ENCODE data around the gene MUL1.

MUL1 gene

DNA sequence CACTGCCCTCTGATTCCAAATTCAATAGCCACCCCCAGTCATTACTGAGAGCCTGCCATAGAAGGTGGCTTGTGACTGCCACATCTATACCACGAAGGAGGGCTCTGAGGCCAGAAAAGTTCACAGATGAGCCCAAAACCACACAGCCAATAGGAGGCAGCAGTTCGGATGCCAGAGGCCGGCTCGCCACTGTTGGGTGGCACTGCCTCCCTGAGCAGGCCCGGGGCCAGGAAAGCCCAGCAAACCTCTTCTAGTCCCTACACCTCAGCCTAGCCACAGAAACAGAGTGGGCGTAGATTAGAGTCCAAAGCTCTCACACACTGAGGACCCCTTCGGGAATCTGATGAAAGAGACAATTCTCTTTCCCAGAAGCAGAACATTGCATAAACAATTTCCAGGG lies 16.1 kb downstream of the MUL1 start:
- Histone ChIP-seq H3K79me1 (replicated peaks; ENCODE audit: low read length, poor library complexity, severe bottlenecking) (no peaks in the 10 kb centered on the region), H3K14ac (ENCODE audit: low read length in 2 of 2) (no peak overlapping the region), H3K4ac (ENCODE audit: low read depth in 1 of 2, low read length in 2 of 2) (no peak overlapping the region), H2AFZ (ENCODE audit: low read depth, low read length) (no peak overlapping the region), H3K4me3 (ENCODE audit: insufficient read depth in 1 of 2, low read depth in 1 of 2, low read length in 2 of 2) (no peak overlapping the region), H2BK120ac (ENCODE audit: low read depth, low read length) (no peak overlapping the region), H4K91ac (ENCODE audit: low read length) (no peak overlapping the region), H3K9ac (ENCODE audit: low read length) (no peak overlapping the region), H3K4me2 (ENCODE audit: low read length, poor library complexity, severe bottlenecking) (no peak overlapping the region), H3K27ac (ENCODE audit: low read length, poor library complexity, severe bottlenecking) (no peak overlapping the region), H2BK5ac (ENCODE audit: low read depth, low read length, poor library complexity, severe bottlenecking) (no peak overlapping the region), H3K23ac (ENCODE audit: low read length in 2 of 2) (no peak overlapping the region), H3K18ac (ENCODE audit: low read depth in 1 of 2, low read length in 2 of 2) (no peak overlapping the region), H3K36me3 (ENCODE audit: control insufficient read depth in 1 of 2, insufficient read depth in 2 of 2, low read depth in 1 of 2, low read length in 2 of 2) (no peaks in the 10 kb centered on the region), H2AK5ac (ENCODE audit: low read length, severe bottlenecking) (no peak overlapping the region), H2BK12ac (ENCODE audit: low read length in 2 of 2) (no peak overlapping the region), H4K8ac (ENCODE audit: low read length) (no peak overlapping the region), H3K27me3 (ENCODE audit: control insufficient read depth in 1 of 2, insufficient read depth in 1 of 2, low read length in 2 of 2) (peaks cover 6 to 12% of the 10 kb centered on the region in 2 experiments), H2BK15ac (ENCODE audit: low read depth, poor library complexity, severe bottlenecking) (no peak overlapping the region), H3K4me1 (ENCODE audit: control insufficient read depth, insufficient read depth, low read depth, low read length) (peaks cover 27% of the 10 kb centered on the region), H3K9me3 (ENCODE audit: control insufficient read depth, low read length) (no peaks in the 10 kb centered on the region)
- DNase-seq: no peak
- 83% methylated on average over 7 of the region's 7 CpGs for WGBS

DNA sequence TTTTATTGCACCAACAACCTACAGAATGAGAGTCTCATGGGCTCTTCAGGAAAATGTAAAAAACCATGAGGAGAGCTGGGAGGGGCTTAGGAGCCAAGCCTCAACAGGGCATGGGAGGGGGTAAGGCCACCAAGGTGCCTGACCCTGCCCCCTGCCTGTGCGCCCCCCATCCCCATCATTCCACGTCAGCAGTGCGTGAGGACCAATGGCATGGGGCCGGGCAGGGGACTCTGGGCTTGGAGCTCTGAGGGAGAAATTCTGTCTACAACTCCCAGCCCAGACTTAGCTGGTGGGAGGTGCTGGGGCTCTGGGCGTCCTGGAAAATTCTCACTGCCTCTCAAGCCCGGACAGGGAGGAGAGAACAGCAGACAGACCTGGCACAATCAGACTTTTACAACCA lies 16.8 kb downstream of the MUL1 start:
- Histone ChIP-seq H3K27ac (ENCODE audit: low read length, poor library complexity, severe bottlenecking) (no peak overlapping the region), H3K27me3 (ENCODE audit: control insufficient read depth in 1 of 2, insufficient read depth in 1 of 2, low read length in 2 of 2) (peaks cover 6 to 13% of the 10 kb centered on the region in 2 experiments), H4K91ac (ENCODE audit: low read length) (no peak overlapping the region), H3K4me2 (ENCODE audit: low read length, poor library complexity, severe bottlenecking) (no peak overlapping the region), H3K4me3 (ENCODE audit: insufficient read depth in 1 of 2, low read depth in 1 of 2, low read length in 2 of 2) (no peak overlapping the region), H2BK15ac (ENCODE audit: low read depth, poor library complexity, severe bottlenecking) (no peak overlapping the region), H3K4ac (ENCODE audit: low read depth in 1 of 2, low read length in 2 of 2) (no peak overlapping the region), H3K18ac (ENCODE audit: low read depth in 1 of 2, low read length in 2 of 2) (no peak overlapping the region), H3K14ac (ENCODE audit: low read length in 2 of 2) (no peak overlapping the region), H2BK12ac (ENCODE audit: low read length in 2 of 2) (no peak overlapping the region), H3K4me1 (ENCODE audit: control insufficient read depth, insufficient read depth, low read depth, low read length) (peaks cover 30% of the 10 kb centered on the region), H4K8ac (ENCODE audit: low read length) (no peak overlapping the region), H3K79me1 (replicated peaks; ENCODE audit: low read length, poor library complexity, severe bottlenecking) (no peaks in the 10 kb centered on the region), H3K36me3 (ENCODE audit: control insufficient read depth in 1 of 2, insufficient read depth in 2 of 2, low read depth in 1 of 2, low read length in 2 of 2) (no peaks in the 10 kb centered on the region), H3K23ac (ENCODE audit: low read length in 2 of 2) (no peak overlapping the region), H3K9me3 (ENCODE audit: control insufficient read depth, low read length) (no peaks in the 10 kb centered on the region), H3K9ac (ENCODE audit: low read length) (no peak overlapping the region), H2AFZ (ENCODE audit: low read depth, low read length) (no peak overlapping the region), H2BK5ac (ENCODE audit: low read depth, low read length, poor library complexity, severe bottlenecking) (no peak overlapping the region), H2BK120ac (ENCODE audit: low read depth, low read length) (no peak overlapping the region), H2AK5ac (ENCODE audit: low read length, severe bottlenecking) (no peak overlapping the region)
- DNase-seq: no peak
- WGBS: 88% methylated on average over 6 of the region's 6 CpGs

DNA sequence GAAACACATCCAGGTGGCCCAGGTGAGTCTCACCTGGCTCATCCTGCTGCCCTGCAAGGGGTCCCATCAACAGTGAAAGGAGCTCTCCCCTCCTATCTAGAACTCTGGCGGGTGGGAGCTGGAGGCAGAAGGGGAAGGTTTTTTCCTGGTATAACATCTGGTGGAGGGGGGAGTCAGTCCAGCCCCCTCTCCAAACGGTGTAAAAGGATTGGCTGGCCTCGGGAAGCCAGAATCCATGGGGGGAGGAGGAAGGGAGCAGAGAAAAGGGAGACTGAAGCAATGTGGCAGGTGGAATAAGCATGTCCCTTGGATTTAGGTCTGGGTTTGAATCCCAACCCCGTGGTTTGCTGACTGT lies 20.7 kb downstream of the MUL1 start:
- H3K4ac ChIP-seq (ENCODE audit: low read depth in 1 of 2, low read length in 2 of 2): peak overlapping the region in 1 of 2 experiments; percentile 1
- WGBS: 8% methylated on average over 4 of the region's 4 CpGs

DNA sequence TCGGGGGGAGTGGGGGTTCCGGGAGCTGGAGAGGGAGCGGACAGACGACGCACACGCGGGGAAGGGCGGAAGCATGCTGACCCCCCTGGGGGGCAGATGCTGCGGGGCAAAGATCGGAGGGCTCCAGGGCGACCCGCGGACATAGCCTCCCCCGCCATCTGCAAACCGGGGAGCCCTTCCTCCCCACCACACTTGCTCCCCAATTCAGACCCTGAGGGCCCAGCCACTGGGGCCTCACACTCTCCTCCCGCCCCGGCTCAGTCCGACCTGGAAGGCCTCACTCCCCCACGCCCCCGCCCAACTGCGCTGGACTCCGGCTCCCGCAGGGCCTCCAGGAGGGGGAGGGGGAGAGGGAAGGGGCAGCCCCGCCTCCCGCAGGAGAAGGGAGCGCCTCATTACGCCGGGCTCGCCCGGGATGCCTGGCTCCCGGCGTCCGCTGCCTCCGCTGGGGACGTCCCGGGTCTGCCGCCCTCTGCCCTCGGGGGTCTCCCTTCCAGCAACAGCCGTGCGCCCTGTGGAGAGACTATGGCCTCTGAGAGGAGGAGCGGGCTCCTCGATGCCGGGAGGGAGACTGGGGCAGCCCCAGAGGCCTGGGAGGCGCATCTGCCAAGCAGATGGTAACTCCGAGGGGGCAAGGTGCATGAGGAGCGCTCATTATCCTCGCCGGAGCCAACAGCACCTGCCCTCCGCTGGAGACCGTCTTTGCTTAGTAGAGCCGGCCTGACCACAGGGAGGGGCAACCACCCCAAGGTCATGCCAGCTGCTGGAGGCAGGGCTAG lies 21.3 kb downstream of the MUL1 start:
- H2AFZ ChIP-seq (ENCODE audit: low read depth, low read length): peak overlapping the region; percentile 60
- H3K9me3 ChIP-seq (ENCODE audit: control insufficient read depth, low read length): no peaks in the 10 kb centered on the region
- no peak overlapping the region for H2AK5ac ChIP-seq (ENCODE audit: low read length, severe bottlenecking)
- H3K27ac ChIP-seq (ENCODE audit: low read length, poor library complexity, severe bottlenecking): no peak overlapping the region
- peak overlapping the region; percentile 85 to 97 for H3K18ac ChIP-seq (ENCODE audit: low read depth in 1 of 2, low read length in 2 of 2)
- H3K79me1 ChIP-seq (replicated peaks; ENCODE audit: low read length, poor library complexity, severe bottlenecking): peaks cover 11% of the 10 kb centered on the region
- WGBS: under 1% methylated on average over 36 of the region's 51 CpGs
- peaks cover 25% of the 10 kb centered on the region for H3K4me1 ChIP-seq (ENCODE audit: control insufficient read depth, insufficient read depth, low read depth, low read length)
- H3K27me3 ChIP-seq (ENCODE audit: control insufficient read depth in 1 of 2, insufficient read depth in 1 of 2, low read length in 2 of 2): peaks cover 6 to 13% of the 10 kb centered on the region in 2 experiments
- H2BK120ac ChIP-seq (ENCODE audit: low read depth, low read length): peak overlapping the region; percentile 91
- peak overlapping the region; percentile 81 to 84 for H3K4me3 ChIP-seq (ENCODE audit: insufficient read depth in 1 of 2, low read depth in 1 of 2, low read length in 2 of 2)
- peak; percentile 80 for DNase-seq
- H4K91ac ChIP-seq (ENCODE audit: low read length): peak overlapping the region; percentile 93
- H2BK5ac ChIP-seq (ENCODE audit: low read depth, low read length, poor library complexity, severe bottlenecking): no peak overlapping the region
- H2BK12ac ChIP-seq (ENCODE audit: low read length in 2 of 2): peak overlapping the region in 1 of 2 experiments; percentile 60
- no peak overlapping the region for H3K14ac ChIP-seq (ENCODE audit: low read length in 2 of 2)
- peak overlapping the region; percentile 47 to 66 for H3K4ac ChIP-seq (ENCODE audit: low read depth in 1 of 2, low read length in 2 of 2)
- peaks cover 0 to 3% of the 10 kb centered on the region in 2 experiments for H3K36me3 ChIP-seq (ENCODE audit: control insufficient read depth in 1 of 2, insufficient read depth in 2 of 2, low read depth in 1 of 2, low read length in 2 of 2)
- H3K4me2 ChIP-seq (ENCODE audit: low read length, poor library complexity, severe bottlenecking): peak overlapping the region; percentile 96
- H3K23ac ChIP-seq (ENCODE audit: low read length in 2 of 2): peak overlapping the region in 1 of 2 experiments; percentile 61
- peak overlapping the region; percentile 98 for H4K8ac ChIP-seq (ENCODE audit: low read length)
- peak overlapping the region; percentile 85 for H2BK15ac ChIP-seq (ENCODE audit: low read depth, poor library complexity, severe bottlenecking)
- peak overlapping the region; percentile 88 for H3K9ac ChIP-seq (ENCODE audit: low read length)

More for the DNA sequence above, 20.7 kb downstream of the MUL1 start:
- Histone ChIP-seq H2AK5ac (ENCODE audit: low read length, severe bottlenecking) (no peak overlapping the region), H2BK12ac (ENCODE audit: low read length in 2 of 2) (peak overlapping the region in 1 of 2 experiments; percentile 57), H4K91ac (ENCODE audit: low read length) (peak overlapping the region; percentile 8), H3K9me3 (ENCODE audit: control insufficient read depth, low read length) (no peaks in the 10 kb centered on the region), H2BK15ac (ENCODE audit: low read depth, poor library complexity, severe bottlenecking) (no peak overlapping the region), H3K14ac (ENCODE audit: low read length in 2 of 2) (no peak overlapping the region), H4K8ac (ENCODE audit: low read length) (no peak overlapping the region), H2BK5ac (ENCODE audit: low read depth, low read length, poor library complexity, severe bottlenecking) (no peak overlapping the region), H2AFZ (ENCODE audit: low read depth, low read length) (no peak overlapping the region), H3K4me3 (ENCODE audit: insufficient read depth in 1 of 2, low read depth in 1 of 2, low read length in 2 of 2) (peak overlapping the region in 1 of 2 experiments; percentile 84), H3K18ac (ENCODE audit: low read depth in 1 of 2, low read length in 2 of 2) (peak overlapping the region in 1 of 2 experiments; percentile 44), H3K4me2 (ENCODE audit: low read length, poor library complexity, severe bottlenecking) (no peak overlapping the region), H3K4me1 (ENCODE audit: control insufficient read depth, insufficient read depth, low read depth, low read length) (peaks cover 20% of the 10 kb centered on the region), H3K79me1 (replicated peaks; ENCODE audit: low read length, poor library complexity, severe bottlenecking) (peaks cover 10% of the 10 kb centered on the region), H3K27me3 (ENCODE audit: control insufficient read depth in 1 of 2, insufficient read depth in 1 of 2, low read length in 2 of 2) (peaks cover 6 to 13% of the 10 kb centered on the region in 2 experiments), H2BK120ac (ENCODE audit: low read depth, low read length) (no peak overlapping the region), H3K36me3 (ENCODE audit: control insufficient read depth in 1 of 2, insufficient read depth in 2 of 2, low read depth in 1 of 2, low read length in 2 of 2) (no peaks in the 10 kb centered on the region), H3K23ac (ENCODE audit: low read length in 2 of 2) (no peak overlapping the region), H3K9ac (ENCODE audit: low read length) (peak overlapping the region; percentile 88), H3K27ac (ENCODE audit: low read length, poor library complexity, severe bottlenecking) (no peak overlapping the region)
- no peak for DNase-seq

Data from mesenchymal stem cell (in vitro differentiated cells and primary cell).